AG04450 (cell line): ENCODE results near the gene COX7C. TPM values are rescaled to one million over a fixed set of nuclear protein-coding genes. Genes with fewer than 3 reads are reported as not detected.

ENCODE experiments used
- CTCF ChIA-PET: fragments of 300-600, 350-600 bp; formaldehyde crosslinking; extraction: SDS; loops from one replicate; lab custom pipeline; 2022; ENCODE audit warnings: antibody characterized with exemption, inconsistent platforms; lab: Charles Lee
- POLR2A ChIA-PET: fragments of 350-600 bp; formaldehyde crosslinking; extraction: SDS; loops from one replicate; lab custom pipeline; 2021; ENCODE audit warnings: antibody characterized with exemption, inconsistent platforms; lab: Yijun Ruan, JAX
- DNase-seq: peaks from one replicate; pipeline ENCODE4 v3.0.0-alpha.2; 2011; ENCODE audit warnings: low read depth, low spot score
- H3K27ac ChIP-seq: one replicate; pipeline ENCODE4 v1.5.1; 2012; ENCODE audit warnings: low read depth, low read length, control low read depth
- H3K27me3 ChIP-seq: one replicate; pipeline ENCODE4 v1.6.0; 2012; ENCODE audit warnings: low read length; ENCODE audit not compliant: control insufficient read depth, insufficient read depth
- H3K4me3 ChIP-seq: 2 replicates; pipeline ENCODE4 v1.5.1; 2011; ENCODE audit warnings: mild to moderate bottlenecking, low read depth, low read length, control low read depth
- H3K9me3 ChIP-seq: 2 replicates; pipeline ENCODE4 v1.5.1; 2012; ENCODE audit warnings: low read length; ENCODE audit not compliant: control insufficient read depth, insufficient read depth
- CTCF ChIP-seq: IDR thresholded peaks from 2 replicates; pipeline ENCODE4 v1.5.1; 2011; ENCODE audit warnings: low read depth, low read length, control low read depth, inconsistent platforms
- polyA plus RNA-seq: library from polyadenylated mRNA; depleted of rRNA; stranded (reverse); fragments of >200 nt; gene quantifications from 2 replicates; pipeline ENCODE4 v1.2.3, GENCODE V29; 2011

COX7C gene
- polyA plus RNA-seq, 1 experiment = 740 TPM

GRCh38 chr5:86623785-86624483 is 6.2 kb downstream of the COX7C start:
- Histone ChIP-seq H3K4me3 (no peak overlapping the region), H3K27ac (no peak overlapping the region), H3K9me3 (no peaks in the 10 kb centered on the region), H3K27me3 (no peaks in the 10 kb centered on the region)
- TF ChIP-seq CTCF = no peak
- no peak for DNase-seq
- POLR2A ChIA-PET = no interaction called here
- CTCF ChIA-PET = no interaction called here

GRCh38 chr5:86625148-86625547 is 7.4 kb downstream of the COX7C start:
- TF ChIP-seq CTCF = no peak
- H3K27ac ChIP-seq = no peak overlapping the region
- no peaks in the 10 kb centered on the region for H3K9me3 ChIP-seq
- H3K27me3 ChIP-seq = no peaks in the 10 kb centered on the region
- POLR2A ChIA-PET = no interaction called here
- no peak for DNase-seq
- H3K4me3 ChIP-seq = no peak overlapping the region
- CTCF ChIA-PET = no interaction called here

- no peak for DNase-seq
- no peak for TF ChIP-seq CTCF
- Histone ChIP-seq H3K27ac (no peak overlapping the region), H3K27me3 (no peaks in the 10 kb centered on the region), H3K9me3 (no peaks in the 10 kb centered on the region), H3K4me3 (no peak overlapping the region)
- CTCF ChIA-PET = interaction anchor here (0.5 kb wide), 1 partner anchor 67 kb away, joined by 4 read pairs; no protein-coding TSS in a partner anchor
- POLR2A ChIA-PET = no interaction called here
These were observed 8.4 kb downstream of the COX7C start for GRCh38 chr5:86626149-86626548.

- no peaks in the 10 kb centered on the region for H3K27me3 ChIP-seq
- H3K27ac ChIP-seq = no peak overlapping the region
- CTCF ChIA-PET = no interaction called here
- POLR2A ChIA-PET = no interaction called here
- no peaks in the 10 kb centered on the region for H3K9me3 ChIP-seq
- H3K4me3 ChIP-seq = no peak overlapping the region
- no peak for TF ChIP-seq CTCF
- no peak for DNase-seq
These were observed 13.4 kb downstream of the COX7C start for GRCh38 chr5:86631165-86631564.

GRCh38 chr5:86640998-86641397 is 23.3 kb downstream of the COX7C start:
- CTCF ChIA-PET = no interaction called here
- POLR2A ChIA-PET = no interaction called here
- no peak for TF ChIP-seq CTCF

More at GRCh38 chr5:86640998-86641397, 23.3 kb downstream of the COX7C start:
- Histone ChIP-seq H3K27ac (no peak overlapping the region), H3K27me3 (no peaks in the 10 kb centered on the region), H3K9me3 (no peaks in the 10 kb centered on the region), H3K4me3 (no peak overlapping the region)
- DNase-seq = no peak
